GM12892 (cell line): ENCODE measurements around the gene CDKL1.

Experiments
- POLR2A ChIP-seq: IDR thresholded peaks from 2 replicates; pipeline ENCODE4 v1.6.1; 2011; ENCODE audit warnings: low read depth, low read length, control low read depth
- POLR2AphosphoS5 ChIP-seq: IDR thresholded peaks from 2 replicates; pipeline ENCODE4 v1.6.1; 2011; ENCODE audit warnings: low read depth, low read length, control low read depth
- TAF1 ChIP-seq: IDR thresholded peaks from 2 replicates; pipeline ENCODE4 v1.6.1; 2011; ENCODE audit warnings: low read depth, mild to moderate bottlenecking, control low read depth, low read length, borderline replicate concordance

- TF ChIP-seq POLR2AphosphoS5 (no peak), POLR2A (no peak), TAF1 (no peak)
These were observed 50.7 kb downstream of the CDKL1 start for GRCh38 chr14:50345846-50346422.
